Common myeloid progenitor, CD34-positive (primary cell): ENCODE data around the gene ATR.
"Not testable (repeated sequence)": the region's sequence is repeated elsewhere in the genome, so short reads cannot be mapped to it uniquely, and the experiment has no call there.

Experiments used
- CTCF ChIA-PET: fragments of 350-600 bp; sonication (Branson Sonifier 250); formaldehyde crosslinking; loops from one replicate; lab custom pipeline; 2021; ENCODE audit warnings: antibody characterized with exemption; lab: Charles Lee
- POLR2A ChIA-PET: fragments of 350-600 bp; sonication (Branson Sonifier 250); formaldehyde crosslinking; loops from one replicate; lab custom pipeline; 2021; ENCODE audit warnings: antibody characterized with exemption; lab: Charles Lee
- DNase-seq, 3 donors: peaks; one replicate each; pipeline versions ENCODE4 v3.0.0 to v3.0.0-alpha.2; 2013
- H3K27ac ChIP-seq, 2 experiments: 1 replicate in 1 of 2; 2 replicates in 1 of 2; pipeline ENCODE4 v1.7.0; 2013; ENCODE audit warnings: inconsistent platforms in 2 of 2, low read length in 2 of 2, mild to moderate bottlenecking in 2 of 2, low read depth in 1 of 2, moderate library complexity in 1 of 2; ENCODE audit not compliant: severe bottlenecking in 2 of 2, insufficient read depth in 1 of 2, poor library complexity in 1 of 2
- H3K27me3 ChIP-seq, 5 experiments: replicated peaks in 2 of 5; 1 replicate in 3 of 5; 2 replicates in 2 of 5; pipeline versions ENCODE4 v1.6.1 to v1.7.0; 2013; ENCODE audit warnings: low read length in 4 of 5, mild to moderate bottlenecking in 2 of 5, moderate library complexity in 2 of 5, inconsistent platforms in 1 of 5; ENCODE audit not compliant: insufficient read depth in 5 of 5, control insufficient read depth in 4 of 5
- H3K36me3 ChIP-seq, 4 experiments: 1 replicate in 2 of 4; 2 replicates in 2 of 4; pipeline versions ENCODE4 v1.6.1 to v1.7.0; 2013; ENCODE audit warnings: low read length in 3 of 4, control low read depth in 1 of 4, mild to moderate bottlenecking in 1 of 4; ENCODE audit not compliant: control insufficient read depth in 4 of 4, insufficient read depth in 4 of 4
- H3K4me1 ChIP-seq, 4 experiments: 1 replicate in 3 of 4; 2 replicates in 1 of 4; pipeline versions ENCODE4 v1.6.1 to v1.7.1; 2013; ENCODE audit warnings: low read length in 3 of 4, mild to moderate bottlenecking in 3 of 4, control low read depth in 1 of 4, inconsistent platforms in 1 of 4, moderate library complexity in 1 of 4; ENCODE audit not compliant: control insufficient read depth in 4 of 4, insufficient read depth in 4 of 4; ENCODE audit errors: control extremely low read depth in 1 of 4
- H3K4me3 ChIP-seq, 7 experiments: 1 replicate in 4 of 7; 2 replicates in 3 of 7; pipeline versions ENCODE4 v1.5.1 to v1.7.0; 2013; ENCODE audit warnings: mild to moderate bottlenecking in 7 of 7, low read length in 6 of 7, moderate library complexity in 6 of 7, inconsistent platforms in 2 of 7, low read depth in 2 of 7, control low read depth in 1 of 7; ENCODE audit not compliant: insufficient read depth in 4 of 7, control insufficient read depth in 1 of 7; ENCODE audit errors: extremely low read depth in 1 of 7
- H3K9me3 ChIP-seq, 5 experiments: 1 replicate in 4 of 5; 2 replicates in 1 of 5; pipeline versions ENCODE4 v1.6.1 to v1.7.1; 2013; ENCODE audit warnings: low read length in 4 of 5, mild to moderate bottlenecking in 2 of 5, inconsistent platforms in 1 of 5, low read depth in 1 of 5, moderate library complexity in 1 of 5; ENCODE audit not compliant: control insufficient read depth in 4 of 5, insufficient read depth in 2 of 5; ENCODE audit errors: control extremely low read depth in 1 of 5
- WGBS: methylation state at CpG from one replicate; pipeline ENCODE4 v1.1.5; 2013; ENCODE audit not compliant: insufficient coverage; 5-methylcytosine and 5-hydroxymethylcytosine counted together

Gene ATR

DNA sequence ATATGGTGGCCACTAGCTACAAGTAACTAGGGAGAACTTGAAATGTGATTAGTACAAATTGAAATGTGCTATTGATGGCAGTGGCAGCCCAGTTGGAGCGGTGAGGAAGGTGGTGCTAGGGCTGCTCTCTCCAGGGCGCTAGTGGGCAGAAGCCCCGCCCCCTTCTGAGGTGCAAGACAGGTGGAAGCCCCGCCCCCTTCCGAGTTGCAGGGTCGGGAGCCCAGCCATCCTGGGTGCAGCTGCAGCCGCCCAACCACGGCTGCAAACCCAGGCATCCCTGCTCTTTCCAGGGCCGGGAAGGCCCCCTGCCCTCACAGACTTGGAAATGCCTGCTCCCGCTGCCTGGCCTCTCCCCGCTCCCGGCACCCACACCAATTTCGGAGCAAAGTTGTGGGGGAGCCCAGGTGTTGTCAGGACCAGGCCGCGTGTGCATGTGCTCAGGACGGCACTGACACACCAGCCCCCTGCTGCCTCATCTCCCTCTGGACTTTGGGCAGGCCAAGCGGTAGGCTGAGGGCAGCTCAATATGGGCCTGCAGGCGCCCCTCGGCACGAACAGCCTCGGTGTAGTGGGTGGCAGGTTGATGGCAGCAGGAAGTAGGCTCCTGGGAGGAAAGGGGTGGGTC is 10.0 kb downstream of the ATR start:
- H3K4me1 ChIP-seq, result no peaks in the 10 kb centered on the region
- no peaks in the 10 kb centered on the region for H3K9me3 ChIP-seq
- POLR2A ChIA-PET, result no interaction called here
- H3K27me3 ChIP-seq, result no peaks in the 10 kb centered on the region
- H3K4me3 ChIP-seq, result no peak overlapping the region
- H3K36me3 ChIP-seq, result peaks cover 11 to 38% (median 23%) of the 10 kb centered on the region in 4 experiments
- no peak for DNase-seq
- 97% methylated on average over 17 of the region's 21 CpGs for WGBS
- no peak overlapping the region for H3K27ac ChIP-seq
- CTCF ChIA-PET, result no interaction called here

DNA sequence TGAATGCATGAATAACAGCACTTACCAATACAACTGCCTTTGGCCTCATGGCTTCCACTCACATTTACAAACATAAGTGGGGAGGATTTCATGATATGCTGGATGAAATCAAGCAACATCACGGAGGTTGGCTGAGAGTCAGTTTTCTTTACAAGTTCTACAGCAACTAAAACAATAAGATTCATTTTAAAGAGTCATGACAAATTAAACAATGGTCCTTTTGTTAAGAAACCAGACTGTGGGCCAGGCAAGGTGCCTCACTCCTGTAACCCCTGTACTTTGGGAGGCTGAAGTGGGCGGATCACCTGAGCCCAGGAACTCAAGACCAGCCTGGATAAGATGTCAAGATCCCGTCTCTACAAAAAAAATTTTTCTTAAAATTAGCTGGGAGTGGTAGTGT is 12.4 kb downstream of the ATR start:
- H3K27ac ChIP-seq, result no peak overlapping the region
- no peak for DNase-seq
- WGBS, result 100% methylated on average over 2 of the region's 3 CpGs
- CTCF ChIA-PET, result interaction anchor here (1.1 kb wide), 1 partner anchor 12 kb away, joined by 4 read pairs; the partner anchor contains the start of gene ATR
- H3K4me1 ChIP-seq, result no peaks in the 10 kb centered on the region
- POLR2A ChIA-PET, result interaction anchor here (0.6 kb wide), 1 partner anchor 17 kb away, joined by 3 read pairs; no protein-coding TSS in a partner anchor
- H3K36me3 ChIP-seq, result peaks cover 9 to 51% (median 26%) of the 10 kb centered on the region in 4 experiments
- no peaks in the 10 kb centered on the region for H3K9me3 ChIP-seq
- H3K27me3 ChIP-seq, result no peaks in the 10 kb centered on the region
- H3K4me3 ChIP-seq, result no peak overlapping the region

DNA sequence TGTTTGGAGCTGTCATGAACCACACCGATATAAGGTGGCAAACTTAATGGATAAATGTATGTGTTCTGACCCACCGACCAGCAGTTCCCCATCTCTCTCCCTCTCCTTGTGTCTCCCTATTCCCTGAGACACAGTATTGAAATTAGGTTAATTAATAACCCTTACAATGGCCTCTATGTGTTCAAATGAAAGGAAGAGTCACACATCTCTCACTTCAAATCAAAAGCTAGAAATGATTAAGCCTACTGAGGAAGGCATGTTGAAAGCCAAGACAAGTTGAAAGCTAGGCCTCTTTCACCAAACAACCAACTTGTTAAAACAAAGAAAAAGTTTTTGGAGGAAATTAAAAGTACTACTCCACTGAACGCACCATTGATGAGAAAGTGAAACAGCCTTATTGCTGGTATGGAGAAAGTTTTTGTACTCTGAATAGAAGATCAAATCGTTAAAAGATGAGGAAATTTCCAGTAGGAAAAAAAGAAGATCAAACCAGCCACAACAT is 15.0 kb downstream of the ATR start:
- peaks cover 15 to 61% (median 28%) of the 10 kb centered on the region in 4 experiments for H3K36me3 ChIP-seq
- POLR2A ChIA-PET, result no interaction called here
- no peak overlapping the region for H3K27ac ChIP-seq
- CTCF ChIA-PET, result interaction anchor here (1.1 kb wide), 1 partner anchor 9 kb away, joined by 3 read pairs; no protein-coding TSS in a partner anchor
- no peaks in the 10 kb centered on the region for H3K4me1 ChIP-seq
- no peak overlapping the region for H3K4me3 ChIP-seq
- no peak for DNase-seq
- 100% methylated on average over 2 of the region's 4 CpGs for WGBS
- no peaks in the 10 kb centered on the region for H3K9me3 ChIP-seq
- H3K27me3 ChIP-seq, result no peaks in the 10 kb centered on the region

DNA sequence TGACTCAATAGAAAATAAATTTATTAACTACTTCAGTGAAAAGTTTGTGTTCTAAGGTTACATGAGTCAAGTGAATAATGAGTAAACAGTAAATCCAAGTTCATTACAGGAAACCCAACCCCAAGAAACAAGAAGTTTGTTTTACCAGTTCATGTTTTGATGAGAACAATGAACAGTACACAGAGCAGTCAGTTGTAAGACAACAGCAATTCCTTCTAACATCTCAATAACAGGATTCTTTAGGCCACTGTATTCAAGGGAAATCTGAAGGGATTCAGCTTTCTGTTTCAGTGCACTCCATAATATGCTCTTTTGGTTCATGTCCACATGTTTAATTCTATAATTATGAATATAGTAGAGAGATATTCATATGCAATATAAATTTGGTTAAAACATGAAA is 18.4 kb downstream of the ATR start:
- Histone ChIP-seq H3K9me3 (no peaks in the 10 kb centered on the region), H3K36me3 (peaks cover 20 to 69% (median 35%) of the 10 kb centered on the region in 4 experiments), H3K27me3 (no peaks in the 10 kb centered on the region), H3K4me3 (no peak overlapping the region), H3K27ac (no peak overlapping the region), H3K4me1 (no peaks in the 10 kb centered on the region)
- CTCF ChIA-PET, result no interaction called here
- POLR2A ChIA-PET, result no interaction called here
- DNase-seq, result no peak

DNA sequence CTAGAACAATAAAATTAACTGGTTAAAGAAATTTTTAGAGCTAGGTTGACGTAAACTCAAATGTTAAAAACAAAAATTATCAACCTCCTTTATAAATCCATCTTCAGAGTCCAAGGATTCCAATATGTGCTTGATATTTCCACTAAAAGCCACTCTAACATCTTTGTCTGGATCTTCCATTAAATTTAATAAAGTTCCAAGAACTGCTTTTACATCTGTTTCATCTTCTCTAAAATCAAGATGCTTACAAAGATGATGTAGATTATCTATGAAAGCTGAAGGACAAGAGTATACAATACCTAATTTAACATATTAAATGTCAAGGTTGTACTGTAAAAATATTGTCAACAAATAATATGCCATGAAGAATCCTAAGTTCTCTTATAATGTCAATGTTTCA is 24.8 kb downstream of the ATR start:
- Histone ChIP-seq H3K4me1 (no peaks in the 10 kb centered on the region), H3K4me3 (no peak overlapping the region), H3K27me3 (no peaks in the 10 kb centered on the region), H3K36me3 (peaks cover 24 to 78% (median 45%) of the 10 kb centered on the region in 4 experiments), H3K9me3 (peaks cover 0 to 6% (median 0%) of the 10 kb centered on the region in 5 experiments), H3K27ac (no peak overlapping the region)
- ChIA-PET CTCF (interaction anchor here (0.8 kb wide), 1 partner anchor 8 kb away, joined by 3 read pairs; no protein-coding TSS in a partner anchor), POLR2A (no interaction called here)
- no peak for DNase-seq
- WGBS, result 100% methylated on average over 1 of the region's 1 CpG

DNA sequence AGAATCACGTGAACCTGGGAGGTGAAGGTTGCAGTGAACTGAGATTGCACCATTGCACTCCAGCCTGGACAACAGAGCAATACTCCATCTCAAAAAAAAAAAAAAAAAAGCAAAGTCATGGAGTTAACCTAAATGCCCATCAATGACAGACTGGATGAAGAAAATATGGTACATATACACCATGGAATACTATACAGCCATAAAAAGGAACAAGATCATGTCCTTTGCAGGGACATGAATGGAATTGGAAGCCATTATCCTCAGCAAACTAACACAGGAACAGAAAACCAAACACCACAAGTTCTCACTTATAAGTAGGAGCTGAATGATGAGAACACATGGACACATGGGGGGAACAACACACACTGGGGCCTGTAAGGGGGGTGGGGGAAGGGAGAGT is 26.0 kb downstream of the ATR start:
- POLR2A ChIA-PET, H3K4me1 ChIP-seq, H3K4me3 ChIP-seq, H3K9me3 ChIP-seq, H3K27me3 ChIP-seq, H3K27ac ChIP-seq, CTCF ChIA-PET, DNase-seq: not testable (repeated sequence)
- peaks cover 24 to 78% (median 43%) of the 10 kb centered on the region in 4 experiments for H3K36me3 ChIP-seq
- no CpG with 5 or more reads among the region's 1 CpG for WGBS

DNA sequence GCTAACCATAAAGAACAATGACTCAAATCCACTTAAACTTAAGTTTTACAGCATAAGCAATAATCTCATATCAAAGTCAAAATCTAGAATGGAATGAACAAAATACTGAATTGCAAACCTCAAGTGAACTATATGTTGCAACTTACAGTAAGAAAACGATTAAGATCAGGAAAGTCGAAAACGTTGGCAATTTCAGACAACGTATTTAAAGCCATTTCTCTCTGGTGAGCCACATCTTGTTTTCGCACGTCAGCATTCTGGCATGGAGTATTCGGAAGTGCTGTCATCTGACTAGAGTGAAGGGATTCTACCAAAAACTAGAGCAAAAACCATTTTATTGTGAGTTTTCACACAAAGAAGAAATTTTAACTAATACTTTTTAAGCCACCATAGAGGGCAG is 28.5 kb downstream of the ATR start:
- Histone ChIP-seq H3K4me1 (no peaks in the 10 kb centered on the region), H3K36me3 (peaks cover 19 to 60% (median 33%) of the 10 kb centered on the region in 4 experiments), H3K27ac (no peak overlapping the region), H3K27me3 (no peaks in the 10 kb centered on the region), H3K9me3 (peaks cover 0 to 6% (median 0%) of the 10 kb centered on the region in 5 experiments), H3K4me3 (no peak overlapping the region)
- ChIA-PET CTCF (no interaction called here), POLR2A (interaction anchor here (0.6 kb wide), 1 partner anchor 16 kb away, joined by 3 read pairs; no protein-coding TSS in a partner anchor)
- WGBS, result 97% methylated on average over 6 of the region's 7 CpGs
- no peak for DNase-seq
